ENCODE results near the gene ECHDC3.

Gene ECHDC3

DNA sequence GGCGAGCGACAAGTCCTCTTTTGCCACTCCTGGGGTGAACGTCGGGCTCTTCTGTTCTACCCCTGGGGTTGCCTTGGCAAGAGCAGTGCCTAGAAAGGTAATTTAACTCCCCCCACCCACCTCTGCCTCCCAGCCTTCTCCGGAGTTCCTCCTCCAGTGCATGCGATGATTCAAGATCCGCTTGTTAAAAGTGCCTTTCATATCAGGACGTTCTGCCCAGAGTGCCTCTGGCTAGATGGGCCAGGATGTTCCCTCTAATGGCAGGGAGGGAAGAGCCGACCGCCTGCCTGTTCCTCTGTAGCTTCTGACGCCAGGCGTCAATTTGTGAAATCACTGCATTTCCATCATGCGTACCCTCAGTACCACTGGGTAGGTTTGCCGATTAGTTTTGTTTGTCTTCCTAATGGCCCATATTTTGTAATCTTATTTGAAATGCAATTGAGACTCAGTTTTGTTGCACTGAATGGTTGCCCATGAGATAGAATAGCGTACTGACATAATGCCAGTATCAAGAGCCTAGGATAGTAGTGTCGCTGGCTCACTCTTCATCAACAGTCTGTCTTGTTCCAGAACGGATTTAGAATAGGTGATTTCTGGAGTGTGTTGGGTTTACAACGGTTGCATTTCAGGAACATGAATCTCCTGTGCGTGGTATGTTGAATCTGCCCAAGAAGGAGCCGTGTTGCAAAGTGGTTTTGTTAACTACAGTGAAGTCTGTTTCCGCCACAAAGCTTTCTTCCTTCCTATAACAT is 13.5 kb downstream of the ECHDC3 start:
- Histone ChIP-seq H3K9ac (no peak overlapping the region), H2AFZ (ENCODE audit: low read depth) (no peak overlapping the region), H3K27me3 (ENCODE audit: insufficient read depth, low read depth) (no peaks in the 10 kb centered on the region), H3K4me2 (no peak overlapping the region), H3K4me3 (IDR thresholded peaks at IDR 0.05; ENCODE audit: insufficient read depth, low read depth, low read length) (no peak overlapping the region), H3K36me3 (ENCODE audit: insufficient read depth) (no peaks in the 10 kb centered on the region), H4K20me1 (ENCODE audit: insufficient read depth) (no peaks in the 10 kb centered on the region), H3K79me2 (ENCODE audit: insufficient read depth, low read depth) (no peaks in the 10 kb centered on the region), H3K4me1 (ENCODE audit: low read depth, poor library complexity, severe bottlenecking) (no peaks in the 10 kb centered on the region), H3K27ac (no peak overlapping the region)
- TF ChIP-seq, protein P1, sequence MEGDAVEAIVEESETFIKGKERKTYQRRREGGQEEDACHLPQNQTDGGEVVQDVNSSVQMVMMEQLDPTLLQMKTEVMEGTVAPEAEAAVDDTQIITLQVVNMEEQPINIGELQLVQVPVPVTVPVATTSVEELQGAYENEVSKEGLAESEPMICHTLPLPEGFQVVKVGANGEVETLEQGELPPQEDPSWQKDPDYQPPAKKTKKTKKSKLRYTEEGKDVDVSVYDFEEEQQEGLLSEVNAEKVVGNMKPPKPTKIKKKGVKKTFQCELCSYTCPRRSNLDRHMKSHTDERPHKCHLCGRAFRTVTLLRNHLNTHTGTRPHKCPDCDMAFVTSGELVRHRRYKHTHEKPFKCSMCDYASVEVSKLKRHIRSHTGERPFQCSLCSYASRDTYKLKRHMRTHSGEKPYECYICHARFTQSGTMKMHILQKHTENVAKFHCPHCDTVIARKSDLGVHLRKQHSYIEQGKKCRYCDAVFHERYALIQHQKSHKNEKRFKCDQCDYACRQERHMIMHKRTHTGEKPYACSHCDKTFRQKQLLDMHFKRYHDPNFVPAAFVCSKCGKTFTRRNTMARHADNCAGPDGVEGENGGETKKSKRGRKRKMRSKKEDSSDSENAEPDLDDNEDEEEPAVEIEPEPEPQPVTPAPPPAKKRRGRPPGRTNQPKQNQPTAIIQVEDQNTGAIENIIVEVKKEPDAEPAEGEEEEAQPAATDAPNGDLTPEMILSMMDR (conservative IDR thresholded peaks at IDR 0.05; ENCODE audit: low read depth, low read length): no peak

DNA sequence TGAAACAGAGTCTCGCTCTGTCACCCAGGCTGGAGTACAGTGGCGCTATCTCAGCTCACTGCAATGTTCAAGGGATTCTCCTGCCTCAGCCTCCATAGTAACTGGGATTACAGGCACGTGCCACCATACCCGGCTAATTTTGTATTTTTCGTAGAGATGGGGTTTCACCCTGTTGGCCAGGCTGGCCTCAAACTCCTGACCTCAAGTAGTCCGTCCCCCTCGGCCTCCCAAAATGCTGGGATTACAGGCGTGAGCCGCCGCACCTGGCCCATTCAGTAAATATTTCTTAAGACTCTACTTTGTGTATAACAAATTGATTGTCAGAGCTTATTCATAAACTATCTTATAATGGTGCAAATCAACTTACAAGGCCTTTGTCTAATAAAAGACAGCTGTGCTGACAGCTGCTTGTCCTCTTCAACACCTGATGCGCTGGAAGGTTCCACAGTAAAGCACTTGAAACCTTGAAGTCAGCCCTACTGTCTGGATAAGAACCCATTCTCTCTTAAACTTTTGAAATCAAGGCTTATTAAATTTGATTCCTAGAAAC is 14.7 kb downstream of the ECHDC3 start:
- TF ChIP-seq, protein P1 (conservative IDR thresholded peaks at IDR 0.05; ENCODE audit: low read depth, low read length): no peak
- no peak overlapping the region for H3K9ac ChIP-seq
- H3K4me1 ChIP-seq (ENCODE audit: low read depth, poor library complexity, severe bottlenecking): no peaks in the 10 kb centered on the region
- H3K27ac ChIP-seq: no peak overlapping the region
- no peak overlapping the region for H3K4me2 ChIP-seq
- H3K27me3 ChIP-seq (ENCODE audit: insufficient read depth, low read depth): no peaks in the 10 kb centered on the region
- no peaks in the 10 kb centered on the region for H3K36me3 ChIP-seq (ENCODE audit: insufficient read depth)
- no peaks in the 10 kb centered on the region for H3K79me2 ChIP-seq (ENCODE audit: insufficient read depth, low read depth)
- H3K4me3 ChIP-seq (IDR thresholded peaks at IDR 0.05; ENCODE audit: insufficient read depth, low read depth, low read length): no peak overlapping the region
- no peaks in the 10 kb centered on the region for H4K20me1 ChIP-seq (ENCODE audit: insufficient read depth)
- no peak overlapping the region for H2AFZ ChIP-seq (ENCODE audit: low read depth)

DNA sequence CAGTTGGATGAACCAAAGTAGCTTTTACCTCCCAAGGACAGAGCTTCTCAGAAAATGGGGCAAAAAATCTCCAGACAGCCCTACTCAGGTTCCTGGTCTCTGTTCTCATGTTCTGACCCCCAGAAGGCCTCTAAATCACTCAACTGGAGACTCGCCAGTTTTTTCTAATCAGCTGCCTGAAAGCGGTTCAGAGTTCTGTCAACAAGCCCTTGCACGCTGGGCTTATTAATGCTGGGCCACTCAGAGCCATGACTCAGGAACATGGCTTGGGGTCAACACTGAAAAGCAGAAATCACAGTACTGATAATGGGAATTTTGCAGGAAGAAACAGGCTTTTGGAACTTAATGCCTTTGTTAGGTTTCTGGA is 15.3 kb downstream of the ECHDC3 start:
- Histone ChIP-seq H3K4me1 (ENCODE audit: low read depth, poor library complexity, severe bottlenecking) (no peaks in the 10 kb centered on the region), H4K20me1 (ENCODE audit: insufficient read depth) (no peaks in the 10 kb centered on the region), H3K79me2 (ENCODE audit: insufficient read depth, low read depth) (no peaks in the 10 kb centered on the region), H3K4me3 (IDR thresholded peaks at IDR 0.05; ENCODE audit: insufficient read depth, low read depth, low read length) (no peak overlapping the region), H3K9ac (no peak overlapping the region), H3K4me2 (no peak overlapping the region), H3K27me3 (ENCODE audit: insufficient read depth, low read depth) (no peaks in the 10 kb centered on the region), H3K36me3 (ENCODE audit: insufficient read depth) (no peaks in the 10 kb centered on the region), H2AFZ (ENCODE audit: low read depth) (no peak overlapping the region), H3K27ac (no peak overlapping the region)
- TF ChIP-seq, protein P1 (conservative IDR thresholded peaks at IDR 0.05; ENCODE audit: low read depth, low read length): no peak

DNA sequence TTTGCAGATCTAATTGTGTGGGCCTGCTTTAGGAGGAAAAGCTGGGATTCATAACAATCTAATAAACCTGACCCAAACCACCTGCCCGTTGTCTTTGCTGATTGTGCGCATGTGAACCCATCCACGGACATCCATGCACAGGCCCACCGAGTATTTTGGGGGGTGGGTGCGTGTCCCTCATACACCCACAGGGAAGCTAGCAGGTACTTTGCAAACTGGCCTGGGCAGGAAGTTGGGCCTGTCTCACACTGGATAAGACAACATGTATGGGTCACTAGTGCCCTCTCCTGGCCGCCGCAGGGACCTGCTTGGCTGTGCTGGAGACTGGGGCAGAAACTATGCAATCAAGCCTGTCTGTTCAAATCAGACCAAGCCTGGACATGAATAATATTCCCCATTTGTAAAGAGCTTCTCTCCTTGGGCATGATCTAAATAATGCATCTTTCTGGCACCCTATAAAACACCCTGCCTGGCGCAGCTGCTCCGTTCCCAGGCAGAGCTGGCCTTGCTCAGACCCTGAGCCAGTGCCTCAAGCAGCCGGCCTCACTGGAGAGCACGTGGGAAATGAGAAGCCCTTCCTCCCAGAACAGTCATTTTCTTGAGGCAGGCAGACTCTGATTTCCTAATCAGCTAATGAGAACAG is 15.8 kb downstream of the ECHDC3 start:
- no peaks in the 10 kb centered on the region for H3K27me3 ChIP-seq (ENCODE audit: insufficient read depth, low read depth)
- no peaks in the 10 kb centered on the region for H3K79me2 ChIP-seq (ENCODE audit: insufficient read depth, low read depth)
- no peak overlapping the region for H3K9ac ChIP-seq
- no peaks in the 10 kb centered on the region for H3K4me1 ChIP-seq (ENCODE audit: low read depth, poor library complexity, severe bottlenecking)
- H2AFZ ChIP-seq (ENCODE audit: low read depth): no peak overlapping the region
- no peak overlapping the region for H3K4me2 ChIP-seq
- H3K27ac ChIP-seq: no peak overlapping the region
- TF ChIP-seq, protein P1 (conservative IDR thresholded peaks at IDR 0.05; ENCODE audit: low read depth, low read length): peak; percentile 96
- H4K20me1 ChIP-seq (ENCODE audit: insufficient read depth): no peaks in the 10 kb centered on the region
- no peak overlapping the region for H3K4me3 ChIP-seq (IDR thresholded peaks at IDR 0.05; ENCODE audit: insufficient read depth, low read depth, low read length)
- no peaks in the 10 kb centered on the region for H3K36me3 ChIP-seq (ENCODE audit: insufficient read depth)
